ENCODE data around the gene HRK.

HRK gene

DNA sequence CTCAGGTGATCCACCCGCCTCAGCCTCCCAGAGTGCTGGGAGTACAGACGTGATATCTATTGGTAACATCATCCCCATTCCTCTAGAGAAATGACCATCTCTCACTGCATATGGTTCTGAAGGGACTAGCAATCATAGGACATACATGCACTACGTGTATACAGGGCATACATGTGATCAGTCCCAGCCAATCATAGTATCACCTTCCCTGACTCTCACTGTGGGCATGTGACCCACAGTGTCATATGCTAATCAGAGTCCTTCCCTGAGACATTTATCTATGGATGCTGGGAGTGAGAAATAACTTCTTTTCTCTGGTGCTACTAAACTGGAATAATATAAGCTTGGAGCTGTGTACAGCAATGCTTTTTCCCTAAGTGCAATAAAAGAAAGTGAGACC, 17.4 kb upstream of the HRK start:
- no peak for DNase-seq (ENCODE audit: low read depth)

- no peak for DNase-seq (ENCODE audit: low read depth)
Observed at GRCh38 chr12:116897476-116897875, 16.2 kb upstream of the HRK start.

GRCh38 chr12:116896411-116896924, 15.2 kb upstream of the HRK start:
- no peak for DNase-seq (ENCODE audit: low read depth)

GRCh38 chr12:116894913-116895312, 13.7 kb upstream of the HRK start:
- no peak for DNase-seq (ENCODE audit: low read depth)

DNA sequence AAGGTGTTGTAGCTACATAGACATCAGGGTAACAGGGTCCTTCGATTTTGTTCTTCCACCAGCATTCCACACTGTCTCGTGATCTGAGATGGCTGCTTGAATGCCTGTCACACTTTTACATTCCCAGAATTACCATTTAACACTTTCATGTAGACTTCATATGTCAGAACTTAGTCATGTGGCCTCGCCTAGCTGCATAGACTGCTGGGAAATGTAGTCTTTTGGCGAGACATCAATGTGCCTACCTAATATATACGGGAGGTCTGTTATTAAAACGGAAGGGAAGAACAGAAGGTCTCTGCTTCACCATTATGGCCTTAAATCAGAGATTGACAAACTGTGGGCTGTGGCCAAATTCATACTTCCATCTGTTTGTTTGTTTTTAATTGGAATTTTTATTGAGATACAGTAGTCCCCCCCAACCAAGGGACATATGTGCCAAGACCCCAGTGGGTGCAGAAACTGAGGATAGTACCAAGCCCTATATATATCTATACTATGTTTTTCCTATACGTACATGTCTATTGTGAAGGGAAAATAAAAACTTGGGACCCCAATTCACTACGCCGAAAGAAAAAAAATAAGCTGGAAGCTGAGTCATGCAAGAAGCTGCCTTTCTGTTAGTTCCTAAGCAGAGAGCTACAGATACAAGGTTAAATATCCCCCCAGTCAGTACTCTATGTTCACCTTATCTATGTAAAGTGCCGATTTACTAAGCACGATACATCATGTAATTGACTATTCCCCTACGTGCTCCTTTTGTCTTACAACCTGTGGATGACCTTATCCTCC, 11.3 kb upstream of the HRK start:
- DNase-seq (ENCODE audit: low read depth): no peak

DNA sequence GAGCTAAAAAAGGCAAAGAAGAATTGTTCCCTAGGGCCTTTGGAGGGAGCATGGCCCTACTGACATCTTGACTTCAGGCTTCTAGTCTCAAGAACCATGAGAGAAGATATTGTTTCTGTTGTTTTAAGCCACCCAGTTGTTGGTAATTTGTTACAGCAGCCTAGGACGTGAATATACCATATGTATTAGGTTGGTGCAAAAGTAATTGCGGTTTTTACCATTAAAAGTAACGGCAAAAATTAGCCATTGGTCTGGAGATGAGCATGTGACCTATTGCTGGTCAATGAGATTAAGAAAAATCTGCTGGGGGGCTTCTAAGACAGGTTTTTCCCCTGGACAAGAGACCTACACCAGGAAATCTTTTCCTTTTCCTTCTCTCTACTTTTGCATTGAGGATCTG, 9.8 kb upstream of the HRK start:
- no peak for DNase-seq (ENCODE audit: low read depth)

DNA sequence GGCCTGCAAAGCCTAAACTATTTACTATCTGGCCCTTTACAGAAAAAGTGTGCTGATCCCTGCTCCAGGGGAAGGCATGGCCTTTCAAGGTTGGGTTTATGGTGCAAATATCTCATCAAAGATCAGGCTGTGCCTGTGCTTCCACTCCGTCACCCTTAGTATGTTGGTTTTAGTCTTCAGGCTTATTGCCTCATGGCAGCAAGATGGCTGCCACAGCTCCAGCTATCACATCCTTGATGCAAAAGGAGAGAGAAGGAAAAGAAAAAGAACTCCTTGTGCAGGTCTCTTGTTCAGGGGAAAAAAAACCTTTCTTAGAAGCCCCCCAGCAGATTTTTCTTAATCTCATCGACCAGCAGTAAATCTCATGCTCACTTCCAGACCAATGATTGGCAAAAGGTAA, 9.1 kb upstream of the HRK start:
- no peak for DNase-seq (ENCODE audit: low read depth)

DNA sequence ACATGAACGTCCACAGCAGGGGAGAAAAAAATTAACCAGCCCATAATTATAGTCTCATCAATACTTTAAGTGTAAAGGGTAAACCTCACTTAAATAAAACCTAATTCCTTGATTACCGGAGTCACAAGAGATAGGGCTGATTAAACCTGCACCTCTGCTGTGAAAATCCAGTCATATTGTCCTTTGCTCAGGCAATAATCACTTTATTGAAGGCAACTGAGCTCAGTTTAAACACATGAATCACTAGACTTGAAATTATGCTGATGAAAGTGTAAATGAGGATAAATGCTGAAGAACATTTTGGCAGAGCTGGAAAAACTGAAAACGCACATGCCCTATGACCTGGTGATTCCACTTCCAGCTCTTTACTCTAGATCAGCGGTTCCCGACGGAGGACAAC, 6.7 kb upstream of the HRK start:
- DNase-seq (ENCODE audit: low read depth): no peak

- no peak for DNase-seq (ENCODE audit: low read depth)
Observed at GRCh38 chr12:116887244-116887643, 6.0 kb upstream of the HRK start.

DNA sequence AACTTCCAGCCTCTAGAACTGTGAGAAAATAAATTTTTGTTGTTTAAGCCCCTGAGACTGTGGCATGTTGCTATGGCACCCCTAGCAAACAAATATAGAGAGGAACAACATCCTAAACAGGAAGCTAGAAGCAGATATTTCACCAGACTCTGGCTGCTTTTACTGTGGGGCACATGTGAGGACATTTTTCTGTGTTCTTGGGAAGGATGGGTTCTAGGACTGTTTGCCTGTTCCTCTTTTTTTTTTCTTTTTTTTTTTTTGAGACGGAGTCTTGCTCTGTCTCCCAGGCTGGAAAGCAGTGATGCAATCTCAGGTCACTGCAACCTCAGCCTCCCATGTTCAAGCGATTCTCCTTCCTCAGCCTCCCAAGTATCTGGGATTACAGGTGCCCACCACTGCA, 4.2 kb upstream of the HRK start:
- DNase-seq (ENCODE audit: low read depth): no peak

DNA sequence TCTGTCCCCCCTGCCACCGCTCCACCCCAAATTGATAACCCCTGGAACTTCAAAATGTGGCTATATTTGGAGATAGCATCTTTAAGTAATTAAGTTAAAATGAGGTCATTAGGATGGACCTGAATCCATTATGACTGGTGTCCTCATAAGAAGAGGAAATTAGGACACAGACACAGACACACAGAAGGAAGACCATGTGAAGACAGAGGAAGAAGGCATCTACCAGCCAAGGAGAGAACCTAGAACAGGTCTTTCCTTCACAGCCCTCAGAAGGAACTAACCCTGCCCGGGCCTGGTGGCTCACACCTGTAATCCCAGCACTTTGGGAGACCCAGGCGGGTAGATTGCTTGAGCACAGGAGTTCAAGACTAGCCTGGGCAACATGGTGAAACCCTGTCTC, 3.6 kb upstream of the HRK start:
- DNase-seq (ENCODE audit: low read depth): no peak

GRCh38 chr12:116882742-116883141, 1.5 kb upstream of the HRK start:
- peak; percentile 14 for DNase-seq (ENCODE audit: low read depth)

- no peak for DNase-seq (ENCODE audit: low read depth)
Observed at GRCh38 chr12:116881877-116882507, 751 bp upstream of the HRK start.

- peak; percentile 30 for DNase-seq (ENCODE audit: low read depth)
Observed at GRCh38 chr12:116880817-116881324, 370 bp downstream of the HRK start.

DNA sequence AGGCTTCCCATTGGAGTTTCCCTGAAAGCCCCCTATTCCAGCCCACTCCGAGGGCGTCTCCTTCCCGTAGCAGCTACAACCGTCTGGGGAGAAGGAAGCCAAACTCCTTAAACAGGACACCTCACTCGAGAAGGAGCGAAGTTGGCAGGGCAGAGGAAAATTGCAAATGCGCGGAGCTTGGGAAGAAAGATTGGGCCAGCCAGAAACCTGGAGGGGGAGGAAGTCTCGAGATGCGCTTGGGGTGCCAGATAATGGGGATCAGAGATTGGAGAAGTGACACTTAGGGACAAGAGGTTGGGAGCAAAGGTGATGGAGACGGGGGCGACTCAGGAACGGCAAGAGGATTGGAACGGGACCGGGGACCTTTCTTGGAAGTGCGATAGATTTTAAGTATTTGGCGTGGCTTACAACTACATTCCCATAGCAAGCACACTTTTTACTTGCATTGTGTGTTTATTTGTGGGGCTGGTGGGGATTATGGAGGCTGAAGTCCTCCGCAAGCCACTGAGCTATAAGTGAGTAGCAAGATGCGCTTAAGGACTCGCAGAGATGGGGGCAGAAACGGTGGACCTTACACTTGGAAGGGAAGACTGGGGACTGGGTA, 926 bp downstream of the HRK start:
- DNase-seq (ENCODE audit: low read depth): no peak

- DNase-seq (ENCODE audit: low read depth): no peak
Observed at GRCh38 chr12:116879509-116880212, 1.6 kb downstream of the HRK start.

DNA sequence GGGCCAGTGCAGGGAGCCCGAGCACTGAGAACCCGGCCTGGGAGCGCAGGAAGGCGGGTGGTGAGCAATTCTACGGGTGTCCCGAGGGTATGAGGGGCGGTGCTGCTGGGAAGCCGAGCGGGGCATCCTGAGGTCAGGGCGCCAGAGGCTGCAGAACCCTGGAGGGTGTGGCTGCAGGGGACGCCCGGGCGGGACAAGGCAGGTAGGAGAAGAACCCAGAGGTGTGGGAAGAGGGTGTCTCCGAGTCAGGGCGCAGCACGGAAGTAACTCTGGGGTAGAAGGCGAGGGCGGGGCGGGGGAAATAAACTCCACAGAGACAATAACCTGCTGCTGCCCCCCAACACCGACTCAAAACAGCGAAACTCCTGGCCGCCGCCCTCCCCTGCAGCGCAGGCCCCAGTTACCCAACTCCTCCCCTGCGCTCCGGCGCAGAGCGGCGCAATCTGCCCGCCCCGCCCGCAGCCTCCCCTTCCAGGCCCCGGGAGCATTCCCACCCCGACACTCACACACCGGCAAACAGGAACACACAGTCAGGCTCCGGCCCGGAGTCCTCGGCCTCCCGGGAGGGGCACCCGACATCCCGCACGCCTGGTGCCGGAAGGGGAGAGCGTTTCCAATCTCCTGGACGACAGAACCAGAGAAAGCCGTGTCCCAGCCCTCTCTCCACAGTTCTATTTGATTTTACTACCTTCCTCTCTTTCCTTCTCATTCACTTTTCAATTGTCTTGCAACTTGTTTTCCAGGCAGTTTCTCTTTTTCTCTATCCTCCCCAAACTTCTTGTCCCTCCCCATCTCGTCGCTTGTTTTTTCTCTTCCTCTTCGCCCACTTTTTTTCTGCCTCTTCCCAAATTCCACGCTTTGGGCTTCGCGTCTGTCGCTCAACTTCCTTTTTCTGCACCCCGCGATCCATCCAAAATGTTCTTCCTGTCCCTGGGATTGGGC, 2.4 kb downstream of the HRK start:
- no peak for DNase-seq (ENCODE audit: low read depth)

DNA sequence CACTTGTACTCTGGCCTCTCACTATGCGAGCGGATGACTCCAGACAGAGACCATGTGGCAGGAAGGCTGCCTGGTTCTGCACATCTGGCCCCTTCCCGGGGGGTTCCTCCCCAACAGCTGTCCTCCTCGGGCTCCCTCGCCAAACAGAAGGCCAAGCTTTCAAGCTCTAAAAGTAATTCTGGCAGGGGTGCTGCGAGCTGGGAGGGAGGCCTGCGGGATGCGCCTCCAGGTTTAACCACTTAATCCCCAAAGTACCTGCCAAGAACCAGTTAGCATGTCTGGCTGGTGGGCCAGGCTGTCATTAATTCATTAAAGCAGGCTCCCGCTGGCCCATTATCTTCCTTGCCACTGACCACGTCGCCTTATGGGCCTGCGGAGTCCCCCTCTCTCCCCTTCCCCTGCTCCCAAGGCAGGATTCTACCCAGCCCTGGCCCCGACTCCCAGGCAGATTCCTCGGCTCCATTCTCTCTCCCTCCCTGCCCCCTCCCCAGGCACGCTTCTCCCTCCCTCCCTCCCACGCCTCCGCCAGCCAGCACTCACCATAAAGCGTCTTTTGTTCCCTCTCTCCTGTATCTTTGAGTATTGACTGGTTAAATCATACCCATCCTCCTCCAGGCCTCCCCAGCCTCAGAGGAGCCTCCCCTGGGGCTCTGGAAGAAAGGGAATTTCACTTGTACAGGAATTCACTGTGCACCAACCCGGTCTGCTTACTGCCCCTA, 4.9 kb downstream of the HRK start:
- DNase-seq (ENCODE audit: low read depth): no peak

- DNase-seq (ENCODE audit: low read depth): no peak
Observed at GRCh38 chr12:116874324-116874995, 6.8 kb downstream of the HRK start.

DNA sequence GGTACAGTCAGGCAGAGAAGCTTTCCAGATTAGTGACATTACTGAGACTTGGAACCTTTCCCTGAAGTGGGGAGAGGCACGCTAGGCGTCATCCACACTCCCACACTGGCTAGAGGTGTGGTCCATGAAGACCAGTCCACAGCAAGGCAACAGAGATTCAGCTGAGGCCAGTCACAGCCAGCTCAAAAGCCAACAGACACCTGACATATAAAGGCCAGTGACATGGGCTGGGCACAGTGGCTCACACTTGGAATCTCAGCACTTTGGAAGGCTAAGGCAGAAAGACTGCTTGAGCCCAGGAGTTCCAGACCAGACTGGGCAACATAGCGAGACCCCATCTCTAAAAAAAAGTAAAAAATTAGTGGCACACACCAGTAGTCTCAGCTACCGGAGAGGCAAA, 10.9 kb downstream of the HRK start:
- DNase-seq (ENCODE audit: low read depth): no peak

Measured in fibroblast of gingiva (primary cell).